Cardiac muscle cell (in vitro differentiated cells and primary cell): Measurements from ENCODE around the gene TSPEAR. TPM values are rescaled to one million over a fixed set of nuclear protein-coding genes. Genes with fewer than 3 reads are reported as not detected.

Experiments
- DNase-seq, 2 donors: peaks; one replicate each; pipeline versions ENCODE4 v3.0.0 to v3.0.0-alpha.2; 2010 to 2017; ENCODE audit warnings: low read depth in 1 of 2, low spot score in 1 of 2
- H3K27ac ChIP-seq: fragments of 200-600 bp; sonication (generic); 2 replicates; pipeline ENCODE4 v1.5.1; 2016
- H3K27me3 ChIP-seq: fragments of 200-600 bp; sonication (generic); 2 replicates; pipeline ENCODE4 v1.6.0; 2016; ENCODE audit warnings: control low read depth
- H3K36me3 ChIP-seq: fragments of 200-600 bp; sonication (generic); 2 replicates; pipeline ENCODE4 v1.5.1; 2016; ENCODE audit warnings: control low read depth
- H3K4me1 ChIP-seq: fragments of 200-600 bp; sonication (generic); 2 replicates; pipeline ENCODE4 v1.8.1; 2017; ENCODE audit warnings: low read depth, mild to moderate bottlenecking, mixed run types
- H3K4me3 ChIP-seq: fragments of 200-600 bp; sonication (generic); 2 replicates; pipeline ENCODE4 v1.5.1; 2016; ENCODE audit warnings: mild to moderate bottlenecking
- H3K9me3 ChIP-seq: fragments of 200-600 bp; sonication (generic); 2 replicates; pipeline ENCODE4 v1.5.1; 2017; ENCODE audit warnings: low read depth, mild to moderate bottlenecking, control low read depth
- polyA plus RNA-seq: library from polyadenylated mRNA; unstranded; fragments of >200 nt; fragmentation: Nextera tagmentation; extraction: Ambion mirVana; gene quantifications from 2 replicates; pipeline ENCODE4 v1.2.1, GENCODE V29; 2016
- total RNA-seq: library from RNA; depleted of rRNA; stranded (reverse); fragments of >200 nt; gene quantifications from 2 replicates; pipeline ENCODE4 v1.2.3, GENCODE V29; 2016
- TF ChIP-seq, protein P1 (sequence below): IDR thresholded peaks from 2 replicates; pipeline ENCODE4 v1.5.1; 2012; ENCODE audit warnings: low read depth, mild to moderate bottlenecking, low read length

Gene TSPEAR
- total and polyA plus RNA-seq, 2 experiments from 2014 or later = 2.8 to 3.4 TPM

DNA sequence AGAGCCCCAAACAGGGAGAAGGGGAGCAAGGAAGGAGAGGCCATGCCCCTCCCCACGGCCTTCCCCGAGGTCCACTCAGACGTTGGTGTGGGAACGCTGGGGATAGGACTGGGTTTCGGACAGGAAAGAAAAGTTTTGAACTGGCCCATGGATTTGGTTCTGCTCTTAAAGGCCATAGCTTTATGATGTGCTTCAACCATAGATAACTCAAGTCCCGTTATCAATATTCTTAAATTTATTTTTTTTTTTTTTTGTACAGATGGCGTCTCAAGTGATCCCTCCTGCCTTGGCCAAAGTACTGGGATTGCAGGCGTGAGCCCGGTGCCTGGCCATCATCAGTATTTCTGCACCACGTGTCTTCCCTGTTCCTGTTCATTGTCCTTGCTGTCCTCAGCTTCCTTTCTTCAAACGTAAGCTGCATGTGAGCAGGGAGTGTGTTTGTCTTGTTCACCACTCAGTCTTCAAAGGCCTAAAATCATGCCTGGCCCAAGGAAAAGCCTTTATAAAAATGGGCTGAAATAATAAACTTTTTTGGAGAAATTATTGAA lies 170.6 kb downstream of the TSPEAR start:
- Histone ChIP-seq H3K27me3 (no peaks in the 10 kb centered on the region), H3K27ac (no peak overlapping the region), H3K4me3 (no peak overlapping the region), H3K36me3 (no peaks in the 10 kb centered on the region), H3K9me3 (no peaks in the 10 kb centered on the region), H3K4me1 (no peaks in the 10 kb centered on the region)
- DNase-seq = no peak
- TF ChIP-seq, protein P1, sequence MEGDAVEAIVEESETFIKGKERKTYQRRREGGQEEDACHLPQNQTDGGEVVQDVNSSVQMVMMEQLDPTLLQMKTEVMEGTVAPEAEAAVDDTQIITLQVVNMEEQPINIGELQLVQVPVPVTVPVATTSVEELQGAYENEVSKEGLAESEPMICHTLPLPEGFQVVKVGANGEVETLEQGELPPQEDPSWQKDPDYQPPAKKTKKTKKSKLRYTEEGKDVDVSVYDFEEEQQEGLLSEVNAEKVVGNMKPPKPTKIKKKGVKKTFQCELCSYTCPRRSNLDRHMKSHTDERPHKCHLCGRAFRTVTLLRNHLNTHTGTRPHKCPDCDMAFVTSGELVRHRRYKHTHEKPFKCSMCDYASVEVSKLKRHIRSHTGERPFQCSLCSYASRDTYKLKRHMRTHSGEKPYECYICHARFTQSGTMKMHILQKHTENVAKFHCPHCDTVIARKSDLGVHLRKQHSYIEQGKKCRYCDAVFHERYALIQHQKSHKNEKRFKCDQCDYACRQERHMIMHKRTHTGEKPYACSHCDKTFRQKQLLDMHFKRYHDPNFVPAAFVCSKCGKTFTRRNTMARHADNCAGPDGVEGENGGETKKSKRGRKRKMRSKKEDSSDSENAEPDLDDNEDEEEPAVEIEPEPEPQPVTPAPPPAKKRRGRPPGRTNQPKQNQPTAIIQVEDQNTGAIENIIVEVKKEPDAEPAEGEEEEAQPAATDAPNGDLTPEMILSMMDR = no peak

DNA sequence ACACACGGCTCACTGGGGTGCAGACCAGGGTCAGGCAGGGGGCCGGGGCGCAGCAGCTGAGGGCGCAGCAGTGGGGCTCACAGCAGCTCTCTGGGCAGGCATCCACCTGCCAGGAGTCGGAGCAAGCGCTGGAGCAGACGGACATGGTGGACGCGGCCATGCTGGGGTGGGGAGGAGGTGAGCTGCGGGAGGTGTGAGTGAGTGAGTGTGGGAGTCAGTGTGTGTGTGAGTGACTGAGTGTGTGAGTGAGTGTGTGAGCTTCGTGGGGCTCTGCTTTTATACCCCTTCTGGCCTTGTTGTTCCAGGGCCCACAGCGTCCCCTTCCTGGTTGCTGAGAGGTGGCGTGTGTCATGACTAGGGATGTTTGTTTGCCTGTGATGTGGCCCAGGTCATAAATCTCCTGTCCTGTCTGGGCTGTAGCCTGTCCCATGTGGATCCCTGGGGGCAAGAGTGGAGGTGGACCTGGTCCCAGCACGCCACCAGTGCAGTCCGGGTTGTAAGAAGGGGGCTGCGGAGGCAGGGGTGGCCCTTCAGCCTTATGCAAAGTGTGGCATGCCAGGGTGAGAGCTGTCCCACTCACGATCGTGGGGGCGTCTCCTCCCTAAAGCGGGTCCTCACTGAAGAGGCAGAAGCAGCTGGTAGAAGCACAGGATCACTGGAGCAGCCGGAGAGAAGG lies 171.2 kb downstream of the TSPEAR start, which contains the start of gene KRTAP10-1:
KRTAP10-1 (minus strand) TSS at position 205 of the 676 bp plus-strand sequence; CDS start at position 160, 45 bp downstream.
- Histone ChIP-seq H3K27ac (no peak within 1 kb of the TSS), H3K36me3 (no peaks in the 10 kb centered on the region), H3K4me3 (no peak within 1 kb of the TSS), H3K4me1 (no peaks in the 10 kb centered on the region), H3K9me3 (no peaks in the 10 kb centered on the region), H3K27me3 (no peaks in the 10 kb centered on the region)
- TF ChIP-seq, protein P1 = no peak
- no peak for DNase-seq

DNA sequence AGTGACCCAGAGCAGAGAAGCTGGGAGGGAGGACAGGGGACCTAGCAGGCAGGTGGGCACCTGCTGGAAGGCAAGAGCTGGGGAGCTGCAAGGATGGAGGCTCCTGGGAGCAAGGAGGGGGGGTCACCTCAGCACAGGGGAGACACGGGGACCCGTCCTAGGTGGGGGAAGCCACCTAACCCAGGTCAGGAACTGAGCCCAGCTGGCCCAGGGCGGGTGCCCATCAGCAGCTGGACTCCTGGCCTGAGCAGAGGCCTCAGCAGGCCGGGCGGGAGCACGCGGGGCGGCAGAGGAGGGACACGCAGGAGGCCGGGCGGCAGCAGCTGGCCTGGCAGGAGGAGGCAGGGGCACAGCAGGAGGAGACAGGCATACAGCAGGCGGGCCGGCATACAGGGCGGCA lies 172.3 kb downstream of the TSPEAR start:
- Histone ChIP-seq H3K36me3 (no peaks in the 10 kb centered on the region), H3K4me1 (no peaks in the 10 kb centered on the region), H3K9me3 (no peaks in the 10 kb centered on the region), H3K27me3 (no peaks in the 10 kb centered on the region), H3K27ac (no peak overlapping the region), H3K4me3 (no peak overlapping the region)
- no peak for DNase-seq
- TF ChIP-seq, protein P1 = no peak

DNA sequence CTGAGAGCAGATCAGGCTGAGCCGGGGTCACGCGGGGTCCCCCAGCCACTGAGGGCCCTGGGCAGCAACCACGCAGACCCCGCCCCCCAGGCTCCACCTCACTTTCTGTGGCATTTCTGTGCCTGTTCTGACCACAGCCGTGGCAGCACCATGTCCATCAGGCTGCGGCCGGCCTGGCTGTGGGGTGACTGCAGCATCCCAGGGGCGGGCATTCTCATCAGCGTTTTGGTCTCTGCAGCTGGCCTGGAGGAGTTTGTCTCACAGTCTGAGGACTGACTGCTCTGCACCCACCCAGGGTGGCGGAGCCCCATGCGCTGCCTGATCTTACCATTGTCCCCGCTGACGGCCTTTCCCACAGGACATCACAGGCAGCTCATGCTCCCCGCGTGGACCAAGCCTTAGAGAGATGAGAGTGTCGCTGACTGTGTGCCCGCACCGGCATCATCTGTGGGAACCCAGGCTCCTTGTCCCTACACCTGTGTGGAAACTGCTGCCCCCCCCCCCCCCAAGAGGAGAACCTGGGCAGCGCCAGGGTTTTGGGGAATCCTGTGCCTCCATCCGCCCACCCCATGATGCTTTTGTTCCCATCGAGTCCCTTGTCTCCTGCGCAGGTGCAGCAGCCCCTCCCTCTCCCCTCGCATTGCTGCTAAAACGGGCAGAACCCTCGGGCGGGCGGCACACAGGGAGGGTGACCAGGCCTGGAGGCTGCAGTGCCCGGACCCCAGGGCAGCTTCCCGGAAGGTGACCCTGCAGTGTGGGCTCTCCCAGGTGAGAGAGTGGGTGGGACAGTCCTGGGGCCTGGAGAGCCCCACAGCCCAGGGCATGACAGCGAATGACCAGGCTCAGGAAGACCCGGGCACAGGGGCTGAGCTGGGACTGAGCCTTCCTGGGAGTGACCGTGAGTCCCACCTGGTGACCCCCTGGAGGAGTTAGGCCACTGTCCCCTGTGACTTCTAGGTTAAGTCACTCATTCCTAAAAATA lies 173.2 kb downstream of the TSPEAR start:
- TF ChIP-seq, protein P1 = no peak
- Histone ChIP-seq H3K4me3 (no peak overlapping the region), H3K4me1 (no peaks in the 10 kb centered on the region), H3K27ac (no peak overlapping the region), H3K36me3 (no peaks in the 10 kb centered on the region), H3K9me3 (no peaks in the 10 kb centered on the region), H3K27me3 (no peaks in the 10 kb centered on the region)
- DNase-seq = no peak

DNA sequence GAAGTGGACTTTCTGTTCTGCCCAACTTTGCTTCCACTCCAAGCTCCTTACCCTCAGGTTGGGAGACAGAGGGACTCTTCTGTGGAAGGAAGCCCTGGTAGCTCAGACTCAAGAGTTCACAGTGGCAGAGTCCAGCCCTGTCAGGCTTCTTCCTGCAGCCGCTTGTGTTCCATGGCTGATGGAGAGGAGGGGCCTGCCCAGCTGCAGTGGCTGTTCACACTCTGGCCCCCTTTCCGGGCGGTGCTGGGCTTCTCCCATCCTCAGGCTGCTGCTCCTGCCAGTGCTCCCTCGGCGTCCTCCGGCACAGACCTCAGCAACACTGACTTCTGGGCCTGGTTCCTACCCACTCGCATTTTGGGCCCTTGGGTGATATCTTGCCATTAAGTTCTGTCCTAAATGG lies 175.4 kb downstream of the TSPEAR start:
- no peaks in the 10 kb centered on the region for H3K9me3 ChIP-seq
- no peaks in the 10 kb centered on the region for H3K27me3 ChIP-seq
- no peak for DNase-seq
- no peak overlapping the region for H3K4me3 ChIP-seq
- H3K36me3 ChIP-seq = no peaks in the 10 kb centered on the region
- no peak overlapping the region for H3K27ac ChIP-seq
- no peaks in the 10 kb centered on the region for H3K4me1 ChIP-seq
- TF ChIP-seq, protein P1 = no peak
